Activated T-helper 17 cell treated with anti-CD3 and anti-CD28 coated beads, Interleukin-2, amount 50 U/mL, for 72 hours (primary cell): ENCODE measurements around the gene GNRH2. TPM values are rescaled to one million over a fixed set of nuclear protein-coding genes. Genes with fewer than 3 reads are reported as not detected.

Source experiments
- ATAC-seq: fragments of 150-1000 bp; cut with Tn5 transposase; replicated peaks from 2 replicates; pipeline ENCODE4 v1.10.0; 2021; ENCODE audit warnings: mild to moderate bottlenecking, moderate library complexity
- H3K27ac Mint-ChIP-seq: one replicate; pipeline ENCODE4 v1.8.0; 2022; ENCODE audit warnings: mixed read lengths
- H3K27me3 Mint-ChIP-seq: one replicate; pipeline ENCODE4 v1.8.0; 2022; ENCODE audit warnings: mixed read lengths
- H3K36me3 Mint-ChIP-seq: one replicate; pipeline ENCODE4 v1.8.0; 2022; ENCODE audit warnings: low read depth, mild to moderate bottlenecking, mixed read lengths
- H3K4me1 Mint-ChIP-seq: one replicate; pipeline ENCODE4 v1.8.0; 2022; ENCODE audit warnings: mixed read lengths
- H3K4me3 Mint-ChIP-seq: one replicate; pipeline ENCODE4 v1.8.0; 2022; ENCODE audit warnings: mild to moderate bottlenecking, mixed read lengths
- H3K9me3 Mint-ChIP-seq: one replicate; pipeline ENCODE4 v1.8.0; 2022; ENCODE audit warnings: mixed read lengths
- total RNA-seq, 2 donors: library from RNA; stranded (reverse); gene quantifications; one replicate each; pipeline ENCODE4 v1.2.3, GENCODE V29; 2022

Gene GNRH2
- total RNA-seq, 2 donors from 2014 or later: 0.61 to 13.7 TPM

- H3K36me3 Mint-ChIP-seq: no peaks in the 10 kb centered on the region
- ATAC-seq: no peak
- peaks cover 4% of the 10 kb centered on the region for H3K4me1 Mint-ChIP-seq
- no peaks in the 10 kb centered on the region for H3K9me3 Mint-ChIP-seq
- peak overlapping the region; percentile 38 for H3K4me3 Mint-ChIP-seq
- no peak overlapping the region for H3K27ac Mint-ChIP-seq
- peaks cover 16% of the 10 kb centered on the region for H3K27me3 Mint-ChIP-seq
These were observed 50.5 kb downstream of the GNRH2 start for GRCh38 chr20:3093861-3094361.

GRCh38 chr20:3094848-3095629, 51.6 kb downstream of the GNRH2 start:
- Mint-ChIP-seq H3K36me3 (no peaks in the 10 kb centered on the region), H3K4me1 (peaks cover 4% of the 10 kb centered on the region), H3K9me3 (no peaks in the 10 kb centered on the region), H3K27me3 (peaks cover 10% of the 10 kb centered on the region), H3K4me3 (no peak overlapping the region), H3K27ac (no peak overlapping the region)
- no peak for ATAC-seq

Other genes starting within 250 kb of the GNRH2 start
- gene CPXM1, start 243.0 kb upstream of the GNRH2 start, total RNA-seq: under 1 TPM; 0.63 to 0.69 TPM
- gene C20orf141, start 228.6 kb upstream of the GNRH2 start, total RNA-seq: not detected
- not detected for gene TMEM239, start 227.3 kb upstream of the GNRH2 start, total RNA-seq
- 10 to 100 TPM; 15.0 to 38.5 TPM for gene PCED1A, start 203.0 kb upstream of the GNRH2 start, total RNA-seq
- 10 to 100 TPM; 37.2 to 45.4 TPM for gene VPS16, start 202.9 kb upstream of the GNRH2 start, total RNA-seq
- 10 to 100 TPM; 40.0 to 46.5 TPM for gene PTPRA, start 170.1 kb upstream of the GNRH2 start, total RNA-seq
- gene MRPS26, start 2.4 kb downstream of the GNRH2 start, total RNA-seq: 10 to 100 TPM; 52.9 to 66.4 TPM
- gene OXT, start 28.0 kb downstream of the GNRH2 start, total RNA-seq: not detected
- not detected for gene AVP, start 41.1 kb downstream of the GNRH2 start, total RNA-seq
- 10 to 100 TPM; 20.4 to 32.9 TPM for gene FASTKD5, start 116.2 kb downstream of the GNRH2 start, total RNA-seq
- gene UBOX5, start 116.2 kb downstream of the GNRH2 start, total RNA-seq: 1 to 10 TPM; 6.5 to 7.0 TPM
- gene LZTS3, start 129.9 kb downstream of the GNRH2 start, total RNA-seq: 1 to 10 TPM in 1 of 2 donors, under 1 TPM in 1; 0.82 to 3.1 TPM
- 10 to 100 TPM; 67.7 to 71.2 TPM for gene DDRGK1, start 161.1 kb downstream of the GNRH2 start, total RNA-seq
- 10 to 100 TPM; 45.0 to 85.6 TPM for gene ITPA, start 165.9 kb downstream of the GNRH2 start, total RNA-seq
- gene SLC4A11, start 195.6 kb downstream of the GNRH2 start, total RNA-seq: 1 to 10 TPM in 1 of 2 donors, under 1 TPM in 1; 0.26 to 2.0 TPM